ENCODE measurements around the gene PTPRR.

Gene PTPRR

GRCh38 chr12:70590549-70591226, 329.9 kb downstream of the PTPRR start:
- TF ChIP-seq OSR1 (CRISPR knock-in tag; IDR thresholded peaks at IDR 0.05): no peak
- TF ChIP-seq CSDC2 (CRISPR knock-in tag; IDR thresholded peaks at IDR 0.05): no peak
- TF ChIP-seq ESRRG (CRISPR knock-in tag; IDR thresholded peaks at IDR 0.05): no peak
- no peak for TF ChIP-seq CREB5 (CRISPR knock-in tag; IDR thresholded peaks at IDR 0.05; ENCODE audit: low read depth)
- TF ChIP-seq ZC3H10 (CRISPR knock-in tag; IDR thresholded peaks at IDR 0.05): no peak
- TF ChIP-seq TCF4 (CRISPR knock-in tag; IDR thresholded peaks at IDR 0.05; ENCODE audit: borderline replicate concordance): no peak
- no peak for TF ChIP-seq BACH2 (CRISPR knock-in tag; IDR thresholded peaks at IDR 0.05; ENCODE audit: borderline replicate concordance)

GRCh38 chr12:70590051-70590450, 330.5 kb downstream of the PTPRR start:
- peak; percentile 99 for ATAC-seq
- TF ChIP-seq ESRRG (CRISPR knock-in tag; IDR thresholded peaks at IDR 0.05) (no peak), CREB5 (CRISPR knock-in tag; IDR thresholded peaks at IDR 0.05; ENCODE audit: low read depth) (no peak), GLIS3 (CRISPR knock-in tag; IDR thresholded peaks at IDR 0.05) (no peak), ZNF70 (CRISPR knock-in tag; IDR thresholded peaks at IDR 0.05) (no peak), ZFP3 (CRISPR knock-in tag; IDR thresholded peaks at IDR 0.05) (no peak), PPARA (CRISPR knock-in tag; IDR thresholded peaks at IDR 0.05; ENCODE audit: borderline replicate concordance) (no peak), POU6F1 (CRISPR knock-in tag; IDR thresholded peaks at IDR 0.05; ENCODE audit: borderline replicate concordance, low read depth) (no peak), ZNF8 (CRISPR knock-in tag; IDR thresholded peaks at IDR 0.05) (no peak), SNAI2 (CRISPR knock-in tag; IDR thresholded peaks at IDR 0.05) (no peak), BACH2 (CRISPR knock-in tag; IDR thresholded peaks at IDR 0.05; ENCODE audit: borderline replicate concordance) (no peak), ARNTL (CRISPR knock-in tag; IDR thresholded peaks at IDR 0.05; ENCODE audit: borderline replicate concordance, low read depth) (no peak), ZC3H10 (CRISPR knock-in tag; IDR thresholded peaks at IDR 0.05) (no peak), ISL1 (CRISPR knock-in tag; IDR thresholded peaks at IDR 0.05) (no peak), CSDC2 (CRISPR knock-in tag; IDR thresholded peaks at IDR 0.05) (no peak)
- TF ChIP-seq, protein P1, sequence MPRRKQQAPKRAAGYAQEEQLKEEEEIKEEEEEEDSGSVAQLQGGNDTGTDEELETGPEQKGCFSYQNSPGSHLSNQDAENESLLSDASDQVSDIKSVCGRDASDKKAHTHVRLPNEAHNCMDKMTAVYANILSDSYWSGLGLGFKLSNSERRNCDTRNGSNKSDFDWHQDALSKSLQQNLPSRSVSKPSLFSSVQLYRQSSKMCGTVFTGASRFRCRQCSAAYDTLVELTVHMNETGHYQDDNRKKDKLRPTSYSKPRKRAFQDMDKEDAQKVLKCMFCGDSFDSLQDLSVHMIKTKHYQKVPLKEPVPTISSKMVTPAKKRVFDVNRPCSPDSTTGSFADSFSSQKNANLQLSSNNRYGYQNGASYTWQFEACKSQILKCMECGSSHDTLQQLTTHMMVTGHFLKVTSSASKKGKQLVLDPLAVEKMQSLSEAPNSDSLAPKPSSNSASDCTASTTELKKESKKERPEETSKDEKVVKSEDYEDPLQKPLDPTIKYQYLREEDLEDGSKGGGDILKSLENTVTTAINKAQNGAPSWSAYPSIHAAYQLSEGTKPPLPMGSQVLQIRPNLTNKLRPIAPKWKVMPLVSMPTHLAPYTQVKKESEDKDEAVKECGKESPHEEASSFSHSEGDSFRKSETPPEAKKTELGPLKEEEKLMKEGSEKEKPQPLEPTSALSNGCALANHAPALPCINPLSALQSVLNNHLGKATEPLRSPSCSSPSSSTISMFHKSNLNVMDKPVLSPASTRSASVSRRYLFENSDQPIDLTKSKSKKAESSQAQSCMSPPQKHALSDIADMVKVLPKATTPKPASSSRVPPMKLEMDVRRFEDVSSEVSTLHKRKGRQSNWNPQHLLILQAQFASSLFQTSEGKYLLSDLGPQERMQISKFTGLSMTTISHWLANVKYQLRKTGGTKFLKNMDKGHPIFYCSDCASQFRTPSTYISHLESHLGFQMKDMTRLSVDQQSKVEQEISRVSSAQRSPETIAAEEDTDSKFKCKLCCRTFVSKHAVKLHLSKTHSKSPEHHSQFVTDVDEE (CRISPR knock-in tag; IDR thresholded peaks at IDR 0.05): no peak

More at GRCh38 chr12:70590549-70591226, 329.9 kb downstream of the PTPRR start:
- ATAC-seq: no peak

Measured in SK-N-SH treated with all-trans-retinoic acid at 6 μM for 48 hours (cell line).